NCI-H524 treated with DMSO at 0.1 percent for 48 hours (cell line): ENCODE results near the gene GJC2.

Experiments used
- DNase-seq: peaks from one replicate; lab custom pipeline; 2025; lab: John Stamatoyannopoulos, UW

GJC2 gene

DNA sequence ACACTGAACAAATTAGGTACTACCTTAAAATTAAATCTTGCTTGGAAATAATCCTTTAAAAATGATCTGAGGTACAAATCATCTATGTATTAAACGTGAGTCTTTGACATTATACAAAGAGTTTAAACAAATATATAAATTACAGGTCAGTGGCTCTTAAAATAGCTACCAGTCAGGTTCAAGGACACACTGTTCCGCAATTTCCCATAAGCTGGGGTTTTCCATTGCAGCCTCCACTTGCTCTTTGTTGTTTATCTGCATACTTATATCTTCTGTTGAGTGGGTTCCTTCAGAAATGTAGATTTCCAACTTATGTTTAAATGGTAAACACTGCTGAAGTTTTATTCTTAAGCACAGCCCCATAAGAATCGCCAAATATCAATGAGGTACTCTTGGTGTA, 34.9 kb upstream of the GJC2 start:
- no peak for DNase-seq

DNA sequence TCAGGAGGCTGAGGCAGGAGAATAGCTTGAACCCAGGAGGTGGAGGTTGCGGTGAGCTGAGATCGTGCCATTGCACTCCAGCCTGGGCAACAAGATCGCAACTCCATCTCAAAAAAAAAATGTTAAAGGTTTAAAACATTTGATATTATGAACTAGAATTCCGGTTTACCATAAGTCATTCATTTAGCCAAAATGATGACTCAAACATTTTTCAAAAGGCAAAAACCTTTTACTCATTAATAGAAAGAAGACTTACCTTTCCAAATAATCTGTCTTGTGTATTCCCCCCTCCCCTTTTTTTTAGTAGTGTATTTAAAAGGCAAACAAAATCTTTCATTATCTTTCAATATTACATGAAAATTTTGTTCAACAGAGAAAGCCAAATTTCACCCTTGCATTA, 32.4 kb upstream of the GJC2 start:
- no peak for DNase-seq

DNA sequence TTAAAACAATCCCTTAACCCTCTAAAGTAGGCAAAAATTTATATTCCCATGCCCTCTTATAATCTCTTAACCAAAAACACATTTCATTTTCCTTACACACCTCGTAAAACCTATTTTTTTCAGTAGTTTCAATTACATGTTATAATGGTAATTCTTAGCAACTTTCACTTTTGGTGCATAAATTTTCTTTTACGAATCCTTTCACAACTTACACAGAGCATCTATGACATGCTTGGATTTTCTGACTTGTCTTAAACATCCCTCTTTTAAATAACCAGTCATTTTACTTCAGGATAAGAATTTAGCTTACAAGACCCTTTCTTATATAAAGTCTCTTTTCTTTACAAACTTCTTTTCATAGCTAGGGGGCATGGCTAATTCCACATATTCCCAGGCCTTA, 31.7 kb upstream of the GJC2 start:
- DNase-seq, result no peak

DNA sequence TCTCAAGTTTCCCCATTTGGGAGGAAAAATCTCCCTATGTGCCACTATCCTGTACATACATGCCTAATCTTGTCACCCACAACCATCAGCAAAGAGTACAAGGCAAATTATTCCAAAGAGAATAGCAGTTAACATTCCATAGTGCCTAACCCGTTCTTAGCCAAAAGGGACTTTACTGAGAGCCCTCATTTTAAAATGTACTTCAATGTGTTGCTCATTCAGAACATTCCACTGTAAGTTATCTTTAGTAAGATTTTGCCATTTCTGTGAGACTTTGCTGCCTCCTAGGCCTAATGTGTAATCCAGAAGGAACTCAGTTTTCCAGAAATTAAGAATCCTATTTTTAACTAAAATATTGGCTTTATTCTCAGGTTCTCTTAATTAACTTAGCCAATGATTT, 29.4 kb upstream of the GJC2 start:
- DNase-seq, result no peak

DNA sequence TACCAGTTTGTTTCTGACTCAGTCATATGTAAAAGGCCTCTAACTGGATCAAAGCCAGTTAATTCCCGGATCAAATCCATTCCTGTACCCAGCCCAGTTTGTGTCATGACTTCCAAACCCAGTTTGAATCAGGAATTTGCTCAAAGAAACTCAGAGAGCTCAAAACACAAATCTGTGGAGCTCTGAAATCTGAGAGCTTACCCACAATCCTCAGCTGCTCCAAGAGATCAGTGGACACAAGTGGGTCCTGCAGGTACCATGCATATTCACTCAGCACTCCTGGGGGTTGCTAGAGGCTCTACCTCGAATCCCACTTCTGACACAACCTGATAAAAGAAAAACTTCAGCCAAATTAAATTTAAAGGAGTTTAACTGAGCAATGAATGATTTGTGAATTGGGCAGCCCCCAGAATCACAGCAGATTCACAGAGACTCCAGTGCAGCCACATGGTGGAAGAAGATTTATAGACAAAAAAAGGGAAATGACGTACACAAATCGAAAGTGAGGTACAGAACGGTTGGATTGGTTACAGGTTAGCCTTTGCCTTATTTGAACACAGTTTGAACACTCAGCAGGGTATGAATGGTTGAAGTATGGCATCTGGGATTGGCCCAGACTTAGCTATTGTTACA, 28.8 kb upstream of the GJC2 start:
- DNase-seq, result no peak

DNA sequence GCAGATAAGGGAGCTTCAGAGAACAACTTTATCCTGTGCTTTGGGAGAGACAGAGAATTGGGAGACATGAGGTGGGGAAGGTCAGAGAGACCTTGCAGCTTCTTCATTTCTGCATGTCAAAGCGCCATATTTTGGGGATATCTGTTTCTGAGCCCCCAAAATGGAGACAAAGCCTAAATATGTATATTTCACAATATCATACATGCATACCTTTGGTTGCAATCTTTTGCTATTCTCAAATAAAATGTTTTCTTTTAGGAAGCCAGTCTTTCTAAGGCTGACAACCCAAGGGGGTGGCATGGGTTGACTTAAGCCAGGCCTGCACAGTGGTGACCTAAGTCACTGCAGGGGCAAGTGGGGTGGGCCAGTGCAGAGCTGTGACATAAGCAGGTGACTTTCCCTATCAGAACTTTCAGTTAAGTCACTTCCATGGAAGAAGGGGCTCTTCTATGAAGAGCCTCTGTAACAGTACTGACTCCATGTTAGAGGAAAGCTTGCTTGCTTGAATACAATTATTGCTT, 26.7 kb upstream of the GJC2 start:
- DNase-seq, result no peak

DNA sequence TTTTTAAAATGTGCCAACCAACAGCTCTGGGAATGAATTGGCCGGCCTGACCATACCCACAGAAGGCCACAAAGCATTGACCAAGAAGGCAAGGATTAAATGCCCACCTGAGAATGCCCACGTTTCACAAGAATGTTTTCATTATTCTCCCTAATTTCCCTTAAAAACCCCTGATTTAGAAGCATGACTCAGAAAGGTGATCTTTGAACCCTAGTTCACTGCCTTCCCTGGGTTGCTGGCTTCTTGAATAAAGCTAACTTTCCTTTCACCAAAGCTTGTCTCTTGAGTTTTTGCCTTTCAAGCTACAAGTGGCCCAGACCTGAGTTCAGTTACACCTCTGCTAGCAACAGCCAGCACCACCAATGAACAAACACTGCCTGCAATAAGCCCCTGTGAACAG, 26.2 kb upstream of the GJC2 start:
- DNase-seq, result no peak

DNA sequence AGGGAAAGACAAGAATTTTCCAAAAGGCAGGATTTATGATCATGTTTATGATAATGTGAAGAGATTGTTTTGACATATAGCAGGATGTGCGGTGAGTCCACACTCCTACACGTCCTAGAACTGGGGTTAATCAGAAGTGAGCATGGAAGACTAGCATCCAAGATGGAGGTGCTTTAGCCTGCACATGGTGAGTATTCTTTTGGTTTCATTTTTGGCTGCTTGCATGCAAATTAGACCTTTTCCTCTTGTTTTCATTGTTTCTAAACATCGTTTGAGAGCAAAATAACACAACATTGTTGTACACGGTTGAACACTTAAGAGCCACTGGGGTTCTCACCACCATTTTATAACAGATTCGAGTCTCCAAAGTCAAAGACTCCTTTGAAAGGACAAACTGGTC, 24.5 kb upstream of the GJC2 start:
- no peak for DNase-seq

DNA sequence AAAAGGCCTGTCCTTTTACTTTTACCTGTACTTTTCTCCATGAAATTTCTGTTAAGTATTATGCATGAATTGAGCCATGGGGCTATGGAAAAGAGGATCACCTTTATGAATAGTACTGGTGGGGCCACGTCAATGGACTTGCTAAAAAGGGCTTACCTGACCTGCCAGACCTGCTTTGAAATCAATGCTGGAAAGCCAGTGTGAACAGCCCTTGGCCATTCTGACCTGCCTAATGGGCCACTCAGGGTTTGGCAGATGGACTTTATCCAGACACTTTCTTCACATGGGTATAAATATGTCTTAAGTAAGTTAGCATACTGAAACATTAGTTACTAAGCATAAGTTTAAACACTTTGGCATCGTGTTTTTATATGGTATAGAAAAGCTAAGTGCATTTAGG, 18.0 kb upstream of the GJC2 start:
- DNase-seq, result no peak

DNA sequence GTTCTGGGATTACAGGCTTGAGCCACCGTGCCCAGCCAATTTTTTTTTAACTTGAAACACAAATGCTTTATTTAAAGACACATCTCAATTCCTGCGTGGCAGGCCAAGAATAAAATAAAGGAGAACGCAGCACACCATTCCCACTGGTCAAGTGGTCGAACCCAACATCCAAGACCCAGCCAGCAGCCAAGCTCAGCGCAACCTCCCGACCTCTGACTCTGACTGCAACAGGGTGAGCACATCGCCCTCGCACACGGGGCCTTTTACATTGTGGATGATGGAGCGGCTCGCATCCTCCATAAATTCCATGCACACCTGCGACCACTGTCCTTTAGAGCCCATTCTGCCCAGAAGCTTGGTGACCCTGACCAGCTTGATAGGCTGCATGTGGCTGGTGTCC, 15.1 kb upstream of the GJC2 start:
- DNase-seq, result no peak

DNA sequence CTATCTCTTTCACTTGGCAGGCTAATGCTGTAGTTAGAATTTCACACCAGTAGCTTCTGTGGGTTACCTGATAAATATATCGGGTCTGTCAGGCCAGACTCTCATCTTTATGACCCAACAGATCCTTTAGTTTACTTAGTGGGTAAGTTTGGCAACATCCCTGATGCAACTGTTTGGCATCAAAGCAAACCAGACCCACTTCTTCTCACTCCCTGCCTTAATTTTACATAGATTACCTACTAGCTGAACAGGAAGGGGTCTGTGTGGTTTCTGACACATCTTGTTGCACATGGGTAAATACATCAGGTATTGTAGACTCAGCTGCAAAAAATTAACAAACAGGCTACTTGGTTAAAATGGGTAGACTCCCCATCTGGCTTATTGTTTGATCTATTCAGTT, 12.8 kb upstream of the GJC2 start:
- no peak for DNase-seq

DNA sequence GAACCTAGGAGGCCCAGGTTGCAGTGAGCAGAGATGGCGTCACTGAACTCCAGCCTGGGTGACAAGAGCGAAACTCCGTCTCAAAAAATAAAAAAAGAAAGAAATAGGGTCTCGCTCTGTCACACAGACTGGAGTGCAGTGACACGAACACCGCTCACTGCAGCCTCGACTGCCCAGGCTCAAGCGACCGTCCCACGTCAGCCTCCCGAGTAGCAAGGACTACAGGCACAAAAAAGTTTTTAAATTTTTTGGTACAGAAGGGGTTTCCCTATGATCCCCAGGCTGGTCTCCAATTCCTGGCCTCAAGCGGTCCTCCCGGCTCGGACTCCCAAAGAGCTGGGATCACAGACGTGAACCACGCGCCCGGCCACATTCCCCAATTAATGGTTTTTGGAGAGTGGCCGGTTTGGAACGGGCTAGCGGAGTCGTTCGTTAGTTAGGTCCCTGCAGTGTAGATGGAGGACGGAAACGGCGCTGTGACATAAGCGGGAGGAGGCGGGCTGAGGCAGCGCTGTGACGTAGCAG, 10.3 kb upstream of the GJC2 start:
- no peak for DNase-seq

DNA sequence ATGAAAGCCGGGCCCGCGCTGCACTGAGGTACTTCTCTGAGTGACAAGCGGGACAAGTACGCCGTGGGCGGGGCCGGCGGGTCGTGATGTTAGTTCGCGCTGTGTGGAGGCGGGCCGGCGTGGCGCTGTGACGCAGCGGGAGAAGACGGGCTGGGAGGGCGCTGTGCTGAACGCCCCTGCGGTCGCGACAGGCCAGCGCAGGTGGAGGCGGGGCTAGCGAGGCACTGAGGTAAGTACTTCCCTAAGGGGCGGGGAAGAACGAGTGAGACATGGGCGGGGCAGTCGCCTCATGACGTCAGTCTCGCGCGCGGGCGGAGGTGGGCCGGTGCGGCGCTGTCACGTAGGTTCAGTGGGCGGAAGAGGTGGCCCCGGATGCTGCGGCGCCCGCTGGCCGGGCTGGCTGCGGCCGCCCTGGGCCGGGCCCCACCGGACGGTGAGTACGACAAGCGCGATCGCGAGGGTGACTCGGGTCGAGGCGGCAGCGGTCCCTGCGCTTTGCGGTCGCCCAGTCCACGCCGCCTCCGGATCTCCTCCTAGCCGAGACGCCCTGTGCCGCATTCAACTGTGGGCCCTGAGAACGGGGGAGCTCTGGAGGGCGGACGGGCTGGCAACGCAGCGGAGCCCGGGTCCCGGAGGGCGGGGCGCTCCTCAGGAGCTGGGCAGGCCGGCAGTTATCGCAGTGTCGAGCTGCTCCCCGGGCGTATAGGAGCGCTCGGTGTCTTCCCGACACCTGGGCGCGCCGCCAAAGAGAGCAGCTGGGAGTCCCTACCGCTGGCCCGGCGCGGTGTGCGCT, 9.6 kb upstream of the GJC2 start, which contains the start of gene GUK1:
GUK1 (plus strand) TSS at position 349 of the 793 bp plus-strand sequence; CDS start at position 373, 24 bp downstream.
- peak; percentile 95 for DNase-seq

DNA sequence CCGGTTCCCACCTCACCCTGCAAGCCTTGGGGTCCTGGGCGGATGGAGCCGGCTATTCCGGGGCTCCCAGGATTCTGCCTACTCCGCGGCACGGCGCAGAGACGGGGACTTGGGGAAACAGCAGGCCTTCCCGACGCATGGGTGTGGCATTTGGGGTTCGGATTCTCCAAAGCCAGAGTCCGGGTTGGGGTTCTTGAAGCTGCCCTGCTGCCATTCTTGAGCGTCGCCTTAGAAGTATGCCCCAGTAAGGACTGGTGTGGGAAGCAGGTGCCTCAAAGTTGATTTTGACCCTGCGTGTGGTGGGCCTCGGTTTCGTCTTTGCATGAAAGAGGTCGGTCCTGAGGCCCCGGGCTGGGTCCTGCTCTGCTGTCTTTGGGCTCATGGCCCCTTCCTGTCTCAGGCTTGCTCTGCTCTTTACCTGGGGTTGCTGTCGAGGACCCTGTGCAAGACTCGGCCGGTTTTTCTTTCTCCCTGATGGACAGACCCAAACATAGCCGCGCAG, 9.0 kb upstream of the GJC2 start:
- DNase-seq, result no peak

DNA sequence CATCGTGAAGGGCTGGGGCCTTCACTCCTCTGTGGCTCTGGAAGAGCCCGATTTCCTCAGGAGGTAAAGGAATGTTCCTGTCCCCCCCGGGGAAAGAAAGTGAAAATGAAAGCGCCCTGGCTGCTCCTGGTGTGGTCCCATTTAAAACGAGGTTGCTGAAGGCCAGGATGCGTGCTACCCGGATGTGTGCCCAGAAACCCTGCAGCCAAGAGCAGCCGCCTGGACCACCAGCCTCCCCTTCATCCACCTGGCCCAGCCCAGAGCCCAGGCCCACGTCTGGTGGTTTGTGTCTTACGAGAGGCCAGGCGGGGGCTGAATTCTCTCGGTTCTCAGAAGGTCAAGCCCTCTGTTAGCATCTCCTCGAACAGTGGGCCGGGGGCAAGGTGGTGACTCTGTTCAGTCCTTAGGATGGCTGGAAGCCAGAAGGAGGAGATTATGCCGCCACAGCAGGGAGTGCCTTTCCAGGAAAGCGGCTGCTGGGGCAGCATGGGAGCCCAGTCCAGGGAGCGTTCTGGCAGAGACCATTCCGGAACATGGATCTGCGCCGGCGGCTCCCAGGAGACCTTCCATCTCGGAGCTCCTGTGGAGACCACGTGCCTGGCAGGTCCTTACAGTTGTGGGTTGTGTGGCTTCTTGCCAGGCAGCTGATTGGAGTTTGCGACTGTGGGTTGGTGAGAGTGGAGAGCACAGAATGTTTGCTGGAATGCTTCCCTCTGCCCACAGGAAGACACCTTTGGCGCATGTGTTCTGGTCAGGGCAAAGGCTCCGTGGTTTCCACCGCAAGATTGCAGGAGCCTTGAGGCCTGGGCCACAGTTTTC, 8.3 kb upstream of the GJC2 start:
- DNase-seq, result no peak

DNA sequence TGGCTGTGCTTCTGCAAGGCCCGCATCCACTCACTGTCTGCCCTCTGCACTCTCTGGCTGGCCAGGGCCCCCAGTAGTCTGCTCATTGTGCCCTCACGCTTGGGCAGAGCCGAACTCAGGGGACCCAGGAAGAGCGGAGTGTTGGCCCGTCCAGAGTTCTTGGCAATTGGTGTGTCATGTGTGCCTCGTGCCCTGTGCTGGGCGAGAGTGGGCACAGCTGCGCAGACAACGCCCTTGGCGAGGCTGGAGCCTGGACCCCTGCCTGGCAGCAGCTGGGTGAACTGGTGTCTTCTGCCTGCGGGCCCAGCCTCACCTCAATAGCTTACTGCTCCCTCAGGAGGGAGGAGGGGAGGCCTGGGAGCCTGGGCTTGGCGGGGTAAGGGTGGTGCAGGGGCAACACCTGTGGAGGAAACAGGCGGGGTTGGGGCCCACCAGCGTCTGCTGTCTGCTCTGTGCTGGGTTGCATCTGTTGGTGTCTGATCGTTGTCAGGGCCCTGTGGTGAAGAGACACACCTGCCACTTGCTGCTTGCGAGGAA, 7.5 kb upstream of the GJC2 start:
- DNase-seq, result no peak

DNA sequence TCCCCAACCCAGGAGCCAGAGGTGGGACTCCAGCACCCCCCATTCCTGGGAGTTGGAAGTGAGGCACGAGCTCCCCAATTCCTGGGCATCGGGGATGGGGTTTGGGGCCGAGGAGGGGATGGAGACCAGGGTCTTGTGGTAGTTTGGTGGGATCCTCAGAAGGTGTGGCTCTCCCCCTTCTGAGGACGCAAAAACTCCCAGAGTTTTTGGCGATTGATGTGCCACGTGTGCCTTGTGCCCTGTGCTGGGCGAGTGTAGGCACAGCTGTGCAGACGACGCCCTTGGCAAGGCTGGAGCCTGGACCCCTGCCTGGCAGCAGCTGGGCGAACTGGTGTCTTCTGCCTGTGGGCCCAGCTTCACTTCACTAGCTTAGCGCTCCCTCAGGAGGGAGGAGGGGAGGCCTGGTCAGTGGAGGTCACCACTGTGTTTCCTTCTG, 7.0 kb upstream of the GJC2 start:
- no peak for DNase-seq

DNA sequence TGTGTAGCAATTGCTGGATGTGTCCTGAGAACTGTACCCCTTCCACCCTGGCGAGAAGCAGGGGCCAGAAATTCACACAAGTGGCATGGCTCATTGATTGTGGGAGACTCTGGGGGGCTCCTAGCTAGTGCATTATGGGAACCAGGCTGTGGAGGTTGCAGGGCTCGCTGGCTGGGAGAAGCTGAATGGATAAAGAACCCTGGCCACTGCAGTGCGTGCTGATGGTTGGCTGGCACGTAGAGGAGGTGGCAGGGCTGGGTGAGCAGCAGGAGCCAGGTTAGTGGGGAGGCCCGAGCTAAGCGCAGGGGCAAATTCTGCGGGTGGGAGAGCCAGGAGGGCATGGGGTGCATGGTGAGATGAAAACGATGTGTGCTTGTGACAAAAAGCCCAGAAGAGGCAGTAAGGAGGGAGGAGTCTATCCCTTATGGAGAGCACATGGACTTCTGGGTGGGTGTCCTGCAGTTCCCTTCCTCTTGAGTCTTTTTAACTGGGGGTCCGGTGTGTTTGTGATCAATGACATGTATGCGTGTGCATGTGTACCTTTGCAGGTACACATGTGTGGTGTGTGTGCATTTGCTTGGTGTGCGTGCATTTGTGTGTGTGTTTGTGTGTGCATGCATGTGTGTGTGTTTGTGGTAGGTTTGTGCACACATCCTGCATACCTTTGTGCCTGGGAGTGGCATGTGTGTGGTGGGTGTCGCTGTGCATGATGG, 6.1 kb upstream of the GJC2 start:
- DNase-seq, result no peak

DNA sequence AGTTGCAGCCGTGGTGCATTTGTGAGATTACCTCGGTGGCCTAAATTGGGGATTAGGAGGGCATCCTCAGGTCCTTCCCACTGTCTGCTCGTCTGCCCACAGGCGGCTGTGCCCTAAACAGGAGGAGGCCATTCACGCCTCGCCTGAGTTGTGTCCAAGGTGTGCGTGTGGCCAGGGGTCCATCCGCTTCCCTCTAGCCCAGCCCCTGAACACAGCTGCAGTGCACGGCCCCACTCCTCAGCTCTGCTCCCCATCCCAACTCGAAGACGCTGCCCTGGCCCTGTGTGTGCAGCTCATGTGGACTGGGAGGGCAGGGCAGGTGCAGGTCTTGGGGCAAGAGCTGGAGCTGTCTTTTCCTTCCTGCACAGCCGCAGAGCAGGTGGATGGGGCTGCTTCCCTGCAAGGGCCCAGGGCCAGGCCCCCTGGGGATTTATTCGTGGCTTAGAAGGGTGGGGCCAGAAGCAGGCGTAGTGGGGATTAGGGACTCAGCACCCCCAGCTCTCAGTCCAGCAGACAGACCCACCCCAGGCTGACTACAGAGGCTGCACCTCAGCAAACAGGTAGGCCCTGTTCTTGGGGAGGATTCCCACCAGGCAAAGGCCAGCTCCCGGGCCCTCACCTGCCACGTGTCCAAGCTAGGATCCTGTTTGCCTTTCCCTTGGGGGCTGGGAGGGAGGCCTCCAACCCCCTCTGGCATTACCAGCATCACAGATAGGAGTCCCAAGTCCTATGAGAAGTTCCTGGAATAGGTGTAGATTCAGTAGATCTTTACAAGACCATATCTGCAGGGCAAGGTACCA, 5.3 kb upstream of the GJC2 start:
- DNase-seq, result no peak

DNA sequence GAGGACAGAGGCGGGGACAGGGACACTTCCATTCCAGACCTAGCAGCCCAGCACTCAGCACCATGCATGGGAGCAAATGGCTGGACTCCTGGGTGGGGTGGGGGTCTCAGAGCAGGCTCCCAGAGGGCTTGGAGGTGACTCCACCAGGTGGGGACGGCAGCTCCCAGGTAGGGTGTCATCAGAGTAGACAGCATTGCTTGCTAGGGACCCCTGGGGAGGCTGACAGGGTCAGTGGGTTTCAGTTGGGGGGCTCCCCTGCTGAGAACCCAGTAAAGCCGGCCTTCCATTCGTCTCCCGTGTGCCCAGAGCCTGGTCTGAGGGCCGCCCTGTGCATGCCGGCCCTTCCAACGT, 4.8 kb upstream of the GJC2 start:
- DNase-seq, result no peak
